ENCODE measurements around the gene SFTA2.

SFTA2 gene

GRCh38 chr6:30888816-30889495 is 43.0 kb downstream of the SFTA2 start:
- no peak overlapping the region for H3K4me3 ChIP-seq (ENCODE audit: low read depth in 1 of 2, low read length in 1 of 2)
- no peak overlapping the region for H3K27ac ChIP-seq
- H3K9me3 ChIP-seq: no peaks in the 10 kb centered on the region
- H3K36me3 ChIP-seq: no peaks in the 10 kb centered on the region
- peaks cover 9 to 11% of the 10 kb centered on the region in 2 experiments for H3K4me1 ChIP-seq (ENCODE audit: control insufficient read depth in 1 of 2, insufficient read depth in 1 of 2, low read depth in 1 of 2, low read length in 1 of 2)
- H3K27me3 ChIP-seq: peaks cover 98% of the 10 kb centered on the region
- TF ChIP-seq CTCF (IDR thresholded peaks at IDR 0.05): no peak

GRCh38 chr6:30887901-30888815 is 43.8 kb downstream of the SFTA2 start:
- H3K4me1 ChIP-seq (ENCODE audit: control insufficient read depth in 1 of 2, insufficient read depth in 1 of 2, low read depth in 1 of 2, low read length in 1 of 2): peaks cover 9 to 12% of the 10 kb centered on the region in 2 experiments
- no peaks in the 10 kb centered on the region for H3K9me3 ChIP-seq
- H3K36me3 ChIP-seq: no peaks in the 10 kb centered on the region
- H3K4me3 ChIP-seq (ENCODE audit: low read depth in 1 of 2, low read length in 1 of 2): no peak overlapping the region
- no peak overlapping the region for H3K27ac ChIP-seq
- no peak for TF ChIP-seq CTCF (IDR thresholded peaks at IDR 0.05)
- H3K27me3 ChIP-seq: peaks cover 100% of the 10 kb centered on the region

- peaks cover 100% of the 10 kb centered on the region for H3K27me3 ChIP-seq
- no peak for TF ChIP-seq CTCF (IDR thresholded peaks at IDR 0.05)
- H3K36me3 ChIP-seq: no peaks in the 10 kb centered on the region
- no peak overlapping the region for H3K4me3 ChIP-seq (ENCODE audit: low read depth in 1 of 2, low read length in 1 of 2)
- H3K9me3 ChIP-seq: no peaks in the 10 kb centered on the region
- H3K4me1 ChIP-seq (ENCODE audit: control insufficient read depth in 1 of 2, insufficient read depth in 1 of 2, low read depth in 1 of 2, low read length in 1 of 2): peaks cover 9 to 12% of the 10 kb centered on the region in 2 experiments
- no peak overlapping the region for H3K27ac ChIP-seq
Measured at GRCh38 chr6:30886897-30887255, 45.1 kb downstream of the SFTA2 start.

- no peak overlapping the region for H3K27ac ChIP-seq
- no peaks in the 10 kb centered on the region for H3K36me3 ChIP-seq
- peaks cover 9 to 12% of the 10 kb centered on the region in 2 experiments for H3K4me1 ChIP-seq (ENCODE audit: control insufficient read depth in 1 of 2, insufficient read depth in 1 of 2, low read depth in 1 of 2, low read length in 1 of 2)
- H3K4me3 ChIP-seq (ENCODE audit: low read depth in 1 of 2, low read length in 1 of 2): no peak overlapping the region
- H3K27me3 ChIP-seq: peaks cover 100% of the 10 kb centered on the region
- no peak for TF ChIP-seq CTCF (IDR thresholded peaks at IDR 0.05)
- H3K9me3 ChIP-seq: no peaks in the 10 kb centered on the region
Measured at GRCh38 chr6:30885999-30886896, 45.7 kb downstream of the SFTA2 start.

- TF ChIP-seq CTCF (IDR thresholded peaks at IDR 0.05): no peak
- H3K9me3 ChIP-seq: no peaks in the 10 kb centered on the region
- no peaks in the 10 kb centered on the region for H3K36me3 ChIP-seq
- H3K27me3 ChIP-seq: peaks cover 100% of the 10 kb centered on the region
- H3K27ac ChIP-seq: no peak overlapping the region
- H3K4me1 ChIP-seq (ENCODE audit: control insufficient read depth in 1 of 2, insufficient read depth in 1 of 2, low read depth in 1 of 2, low read length in 1 of 2): peaks cover 9 to 12% of the 10 kb centered on the region in 2 experiments
- no peak overlapping the region for H3K4me3 ChIP-seq (ENCODE audit: low read depth in 1 of 2, low read length in 1 of 2)
Measured at GRCh38 chr6:30885481-30885998, 46.4 kb downstream of the SFTA2 start.

Measured in neutrophil (primary cell).